Stomach smooth muscle (tissue), 2 donors: ENCODE results near the gene RBM48.
"Not testable (repeated sequence)": the region's sequence is repeated elsewhere in the genome, so short reads cannot be mapped to it uniquely, and the experiment has no call there.

ENCODE experiments used
- H3K27ac ChIP-seq: one replicate; pipeline ENCODE4 v1.7.0; 2013; ENCODE audit warnings: mild to moderate bottlenecking, low read length, inconsistent platforms
- H3K27me3 ChIP-seq, 2 donors: one replicate each; pipeline ENCODE4 v1.7.0; 2013; ENCODE audit warnings: low read length in 2 of 2; ENCODE audit not compliant: insufficient read depth in 2 of 2, control insufficient read depth in 1 of 2
- H3K36me3 ChIP-seq, 2 donors: one replicate each; pipeline ENCODE4 v1.7.0; 2013; ENCODE audit warnings: low read length in 2 of 2; ENCODE audit not compliant: control insufficient read depth in 2 of 2, insufficient read depth in 2 of 2
- H3K4me1 ChIP-seq: one replicate; pipeline ENCODE4 v1.7.0; 2013; ENCODE audit warnings: low read length; ENCODE audit not compliant: control insufficient read depth, insufficient read depth
- H3K4me3 ChIP-seq, 2 donors: one replicate each; pipeline ENCODE4 v1.7.0; 2013; ENCODE audit warnings: low read length in 2 of 2
- H3K9ac ChIP-seq, 2 donors: one replicate each; pipeline ENCODE4 v1.7.0; 2013; ENCODE audit warnings: low read length in 2 of 2, mild to moderate bottlenecking in 1 of 2
- H3K9me3 ChIP-seq, 2 donors: one replicate each; pipeline ENCODE4 v1.7.0; 2013; ENCODE audit warnings: low read length in 2 of 2; ENCODE audit not compliant: control insufficient read depth in 2 of 2
- donor health status: healthy.
- donor health status: Pancreatic carcinoma.

Gene RBM48

GRCh38 chr7:92545116-92545515 lies 16.5 kb downstream of the RBM48 start:
- not testable (repeated sequence) for H3K9me3 ChIP-seq, H3K4me1 ChIP-seq, H3K4me3 ChIP-seq, H3K27me3 ChIP-seq, H3K36me3 ChIP-seq, H3K9ac ChIP-seq, H3K27ac ChIP-seq

DNA sequence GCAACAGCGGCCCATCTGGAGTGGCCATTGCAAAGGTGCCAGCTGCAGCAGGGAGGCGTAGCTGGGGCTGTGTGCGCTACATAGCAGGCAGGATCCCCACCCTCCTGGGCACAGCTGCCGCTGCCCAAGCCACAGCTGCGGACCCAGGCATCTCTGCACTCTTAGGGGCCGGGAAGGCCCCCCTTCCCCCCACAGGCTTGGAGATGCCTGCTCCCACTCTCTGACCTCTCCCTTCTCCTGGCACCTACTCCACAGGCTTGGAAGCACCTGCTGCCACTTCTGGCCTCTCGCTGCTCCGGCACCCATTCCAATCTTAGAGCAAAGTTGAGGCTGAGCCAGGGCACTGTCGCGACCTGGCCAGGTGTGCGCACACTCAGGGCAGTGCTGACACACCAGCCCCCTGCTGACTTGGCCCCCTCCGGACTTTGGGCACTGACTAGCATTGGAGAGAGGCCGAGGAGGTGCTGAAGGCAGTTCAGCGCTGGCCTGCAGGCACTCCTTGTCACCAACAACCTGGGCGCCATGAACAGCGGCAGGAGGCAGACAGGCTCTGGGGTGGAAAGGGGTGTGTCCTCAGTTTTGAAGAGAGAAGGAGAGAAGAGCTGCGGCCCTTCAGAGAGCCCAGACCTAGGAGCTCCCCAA lies 18.4 kb downstream of the RBM48 start:
- no peaks in the 10 kb centered on the region for H3K4me1 ChIP-seq
- H3K27me3 ChIP-seq: no peaks in the 10 kb centered on the region
- H3K36me3 ChIP-seq: no peaks in the 10 kb centered on the region
- no peak overlapping the region for H3K27ac ChIP-seq
- H3K9ac ChIP-seq: no peak overlapping the region
- no peak overlapping the region for H3K4me3 ChIP-seq
- H3K9me3 ChIP-seq: no peaks in the 10 kb centered on the region

GRCh38 chr7:92547579-92547978 lies 19.0 kb downstream of the RBM48 start:
- Histone ChIP-seq H3K27me3 (no peaks in the 10 kb centered on the region), H3K4me1 (no peaks in the 10 kb centered on the region), H3K27ac (no peak overlapping the region), H3K36me3 (no peaks in the 10 kb centered on the region), H3K9ac (no peak overlapping the region), H3K4me3 (no peak overlapping the region), H3K9me3 (no peaks in the 10 kb centered on the region)

GRCh38 chr7:92550194-92550593 lies 21.6 kb downstream of the RBM48 start:
- Histone ChIP-seq H3K9ac (no peak overlapping the region), H3K27me3 (no peaks in the 10 kb centered on the region), H3K4me1 (no peaks in the 10 kb centered on the region), H3K27ac (no peak overlapping the region), H3K36me3 (no peaks in the 10 kb centered on the region), H3K9me3 (no peaks in the 10 kb centered on the region), H3K4me3 (no peak overlapping the region)

- Histone ChIP-seq H3K27ac (no peak overlapping the region), H3K36me3 (peaks cover 0 to 5% of the 10 kb centered on the region in 2 donors)
Observed at GRCh38 chr7:92557249-92557648, 28.7 kb downstream of the RBM48 start.

DNA sequence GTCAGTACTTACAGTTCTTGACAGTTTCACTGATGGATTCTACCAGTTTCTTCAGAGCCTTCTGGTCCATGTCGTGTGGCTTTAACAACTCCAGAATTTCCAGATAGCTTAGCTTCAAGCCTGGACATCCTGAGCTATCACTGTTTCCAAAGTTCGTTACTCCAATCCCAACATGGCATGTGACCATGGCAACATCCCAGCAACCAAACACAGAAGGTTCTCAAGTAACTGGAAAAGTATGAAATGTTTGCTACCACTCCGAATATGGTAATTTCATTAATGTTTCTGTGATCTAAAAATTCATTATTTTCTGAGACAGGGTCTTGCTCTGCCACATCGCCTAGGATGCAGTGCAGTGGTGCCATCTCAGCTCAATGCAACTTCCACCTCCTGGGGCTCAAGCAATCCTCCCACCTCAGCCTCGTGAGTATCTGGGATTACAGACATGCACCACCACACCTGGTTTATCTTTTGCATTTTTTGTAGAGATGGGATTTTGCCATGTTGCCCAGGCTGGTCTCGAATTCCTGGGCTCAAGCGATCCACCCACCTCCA lies 29.3 kb downstream of the RBM48 start:
- Histone ChIP-seq H3K9ac (no peak overlapping the region), H3K27me3 (no peaks in the 10 kb centered on the region), H3K27ac (no peak overlapping the region), H3K36me3 (peaks cover 0 to 5% of the 10 kb centered on the region in 2 donors), H3K4me3 (no peak overlapping the region), H3K4me1 (no peaks in the 10 kb centered on the region), H3K9me3 (no peaks in the 10 kb centered on the region)

More at GRCh38 chr7:92557249-92557648, 28.7 kb downstream of the RBM48 start:
- no peak overlapping the region for H3K4me3 ChIP-seq
- H3K9ac ChIP-seq: no peak overlapping the region
- H3K27me3 ChIP-seq: no peaks in the 10 kb centered on the region
- H3K9me3 ChIP-seq: no peaks in the 10 kb centered on the region
- no peaks in the 10 kb centered on the region for H3K4me1 ChIP-seq

DNA sequence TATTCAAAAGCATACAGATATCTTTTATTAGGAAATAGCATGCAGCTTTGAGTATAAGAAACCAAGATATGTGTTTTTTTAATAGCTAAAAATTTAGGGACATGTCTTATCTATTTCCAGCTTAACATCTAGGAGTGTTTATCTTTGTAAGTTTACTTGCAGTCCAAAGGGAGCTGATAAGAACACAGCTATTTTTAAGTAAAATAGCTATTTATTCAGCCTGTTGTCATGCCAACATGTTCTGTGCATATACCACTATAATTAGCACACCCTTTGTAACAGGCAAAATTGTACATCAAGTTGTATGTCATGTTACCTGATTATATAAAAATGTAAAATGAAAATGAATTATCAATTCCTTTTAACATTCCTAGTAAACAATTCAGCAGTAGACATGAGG lies 32.0 kb downstream of the RBM48 start:
- Histone ChIP-seq H3K27me3 (no peaks in the 10 kb centered on the region), H3K36me3 (peaks cover 9 to 14% of the 10 kb centered on the region in 2 donors), H3K9me3 (no peaks in the 10 kb centered on the region), H3K9ac (no peak overlapping the region), H3K4me1 (no peaks in the 10 kb centered on the region), H3K4me3 (no peak overlapping the region), H3K27ac (no peak overlapping the region)

- Histone ChIP-seq H3K4me1 (no peaks in the 10 kb centered on the region), H3K36me3 (peaks cover 10 to 14% of the 10 kb centered on the region in 2 donors), H3K4me3 (no peak overlapping the region), H3K27ac (no peak overlapping the region), H3K9ac (no peak overlapping the region), H3K9me3 (no peaks in the 10 kb centered on the region), H3K27me3 (no peaks in the 10 kb centered on the region)
Observed at GRCh38 chr7:92563345-92563744, 34.8 kb downstream of the RBM48 start.

- H3K27me3 ChIP-seq: no peaks in the 10 kb centered on the region
- H3K9ac ChIP-seq: no peak overlapping the region
- H3K36me3 ChIP-seq: peaks cover 15 to 32% of the 10 kb centered on the region in 2 donors
Observed at GRCh38 chr7:92567460-92567859, 38.9 kb downstream of the RBM48 start.

DNA sequence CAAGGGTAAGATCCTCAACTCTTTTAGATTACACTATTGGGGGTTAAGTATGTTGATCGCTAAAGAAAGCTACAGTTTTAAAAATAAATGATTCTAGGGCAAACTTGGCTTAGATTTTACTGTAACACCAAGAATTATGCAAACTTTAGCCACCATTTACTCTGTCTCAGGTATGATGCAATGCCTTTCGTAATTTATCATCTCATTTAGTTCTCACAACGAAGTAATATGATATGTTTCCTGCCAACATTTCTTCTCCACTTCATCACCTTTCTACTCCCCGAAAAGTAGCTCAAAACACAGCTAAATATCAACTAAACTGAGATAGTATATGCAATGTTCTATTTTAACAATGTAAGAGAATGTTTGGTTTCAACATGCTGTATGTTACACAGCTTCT lies 40.5 kb downstream of the RBM48 start:
- H3K27ac ChIP-seq: no peak overlapping the region
- H3K27me3 ChIP-seq: no peaks in the 10 kb centered on the region
- no peaks in the 10 kb centered on the region for H3K9me3 ChIP-seq
- peaks cover 18 to 28% of the 10 kb centered on the region in 2 donors for H3K36me3 ChIP-seq
- no peak overlapping the region for H3K9ac ChIP-seq
- H3K4me1 ChIP-seq: no peaks in the 10 kb centered on the region
- H3K4me3 ChIP-seq: no peak overlapping the region

More at GRCh38 chr7:92567460-92567859, 38.9 kb downstream of the RBM48 start:
- no peaks in the 10 kb centered on the region for H3K9me3 ChIP-seq
- no peak overlapping the region for H3K4me3 ChIP-seq
- H3K4me1 ChIP-seq: no peaks in the 10 kb centered on the region
- H3K27ac ChIP-seq: no peak overlapping the region

GRCh38 chr7:92576296-92576695 lies 47.7 kb downstream of the RBM48 start:
- Histone ChIP-seq H3K9ac (no peak overlapping the region), H3K36me3 (peaks cover 34 to 41% of the 10 kb centered on the region in 2 donors), H3K27ac (no peak overlapping the region), H3K27me3 (no peaks in the 10 kb centered on the region), H3K4me1 (no peaks in the 10 kb centered on the region), H3K4me3 (no peak overlapping the region), H3K9me3 (no peaks in the 10 kb centered on the region)
